Measurements from ENCODE around the gene PPP2R2B.

GRCh38 chr5:146568161-146568560 is 310.4 kb downstream of the PPP2R2B start:
- TF ChIP-seq CTCF (IDR thresholded peaks at IDR 0.05) = no peak
- TF ChIP-seq ZSCAN20 (CRISPR knock-in tag; IDR thresholded peaks at IDR 0.05) = no peak
- no peak for TF ChIP-seq POLR2A (IDR thresholded peaks at IDR 0.05; ENCODE audit: low read length)
- no peak for TF ChIP-seq RFX5 (IDR thresholded peaks at IDR 0.05)
- no peak for TF ChIP-seq RCOR1 (IDR thresholded peaks at IDR 0.05; ENCODE audit: low read depth, low read length)
- no peak for TF ChIP-seq CHD2 (IDR thresholded peaks at IDR 0.05; ENCODE audit: low read length, partially characterized antibody)
- TF ChIP-seq, protein P1, sequence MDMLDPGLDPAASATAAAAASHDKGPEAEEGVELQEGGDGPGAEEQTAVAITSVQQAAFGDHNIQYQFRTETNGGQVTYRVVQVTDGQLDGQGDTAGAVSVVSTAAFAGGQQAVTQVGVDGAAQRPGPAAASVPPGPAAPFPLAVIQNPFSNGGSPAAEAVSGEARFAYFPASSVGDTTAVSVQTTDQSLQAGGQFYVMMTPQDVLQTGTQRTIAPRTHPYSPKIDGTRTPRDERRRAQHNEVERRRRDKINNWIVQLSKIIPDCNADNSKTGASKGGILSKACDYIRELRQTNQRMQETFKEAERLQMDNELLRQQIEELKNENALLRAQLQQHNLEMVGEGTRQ (IDR thresholded peaks at IDR 0.05) = no peak
- no peak for TF ChIP-seq MAX (IDR thresholded peaks at IDR 0.05)
- TF ChIP-seq MYC (IDR thresholded peaks at IDR 0.05; ENCODE audit: borderline replicate concordance, low read length) = no peak
- TF ChIP-seq, protein P2, sequence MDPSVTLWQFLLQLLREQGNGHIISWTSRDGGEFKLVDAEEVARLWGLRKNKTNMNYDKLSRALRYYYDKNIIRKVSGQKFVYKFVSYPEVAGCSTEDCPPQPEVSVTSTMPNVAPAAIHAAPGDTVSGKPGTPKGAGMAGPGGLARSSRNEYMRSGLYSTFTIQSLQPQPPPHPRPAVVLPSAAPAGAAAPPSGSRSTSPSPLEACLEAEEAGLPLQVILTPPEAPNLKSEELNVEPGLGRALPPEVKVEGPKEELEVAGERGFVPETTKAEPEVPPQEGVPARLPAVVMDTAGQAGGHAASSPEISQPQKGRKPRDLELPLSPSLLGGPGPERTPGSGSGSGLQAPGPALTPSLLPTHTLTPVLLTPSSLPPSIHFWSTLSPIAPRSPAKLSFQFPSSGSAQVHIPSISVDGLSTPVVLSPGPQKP (IDR thresholded peaks at IDR 0.05; ENCODE audit: low read depth, low read length) = no peak
- no peak for TF ChIP-seq HMGXB4 (CRISPR knock-in tag; IDR thresholded peaks at IDR 0.05; ENCODE audit: borderline replicate concordance)
- no peak for TF ChIP-seq ESRRA (IDR thresholded peaks at IDR 0.05; ENCODE audit: borderline replicate concordance, low read length)
